Activated CD4-positive, alpha-beta T cell treated with anti-CD3 and anti-CD28 coated beads, Interleukin-2, Interleukin-6, amounts not matched to agents 100 ng/mL and 50 ng/mL, durations not matched to agents 16 hours and 8 hours (primary cell): ENCODE data around the gene F5.
A peak's percentile ranks its signal among the peaks of the same experiment; 100 is the strongest.

Experiments
- DNase-seq: peaks from one replicate; pipeline ENCODE4 v3.0.0-alpha.2; 2020

The F5 gene

DNA sequence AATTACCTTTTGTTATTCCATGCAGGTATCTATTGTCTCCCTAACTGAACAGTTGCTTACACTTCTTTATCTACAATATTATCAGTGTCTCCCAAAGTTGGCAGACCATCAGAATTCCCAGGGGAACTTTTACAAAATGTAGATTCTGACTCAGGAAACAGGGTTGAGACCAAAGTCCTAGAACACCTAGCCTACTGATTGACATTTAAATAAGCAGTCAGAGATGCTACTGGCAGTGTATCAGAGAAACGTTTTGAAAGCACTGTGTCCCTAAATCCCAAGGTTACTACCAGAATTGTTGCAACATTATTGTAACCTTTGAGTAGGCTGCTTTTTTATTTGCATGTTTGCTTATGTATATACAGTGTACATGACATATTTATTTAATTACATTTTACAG, 1.8 kb upstream of the F5 start:
- DNase-seq, result no peak

DNA sequence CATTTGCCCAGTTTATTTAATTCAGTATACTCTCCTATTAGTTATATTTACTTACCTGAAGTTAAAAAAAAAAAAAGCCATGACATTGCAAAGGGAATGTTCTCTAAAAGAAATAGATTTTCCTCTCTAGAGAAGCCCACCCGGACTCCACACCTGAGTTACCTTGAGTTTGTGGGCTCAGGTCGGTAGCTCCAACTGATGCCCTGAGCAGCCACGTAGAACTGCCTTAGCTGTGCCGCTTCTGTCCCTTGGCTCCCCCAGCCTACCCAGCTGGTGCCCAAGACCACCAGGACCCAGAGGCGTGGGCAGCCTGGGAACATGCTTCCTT, 250 bp downstream of the F5 start:
- no peak for DNase-seq

DNA sequence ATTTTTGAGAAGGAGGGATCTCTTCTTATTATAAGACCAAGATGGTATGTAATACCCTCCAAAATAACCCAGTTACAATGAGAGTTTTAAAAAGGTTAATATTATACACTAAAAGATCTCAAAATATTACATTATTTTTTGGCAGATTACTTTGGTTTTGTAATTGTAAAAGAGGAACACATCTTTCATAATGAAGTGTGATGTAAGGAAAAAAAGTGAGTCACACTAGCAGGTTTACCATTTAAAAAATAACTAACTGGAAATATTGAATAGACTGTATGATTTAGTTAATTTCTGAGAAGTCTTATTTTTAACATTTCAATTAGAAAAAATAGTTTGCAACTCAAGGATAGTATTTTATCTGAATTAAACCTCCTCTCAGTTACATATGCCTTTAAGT, 1.1 kb downstream of the F5 start:
- no peak for DNase-seq

DNA sequence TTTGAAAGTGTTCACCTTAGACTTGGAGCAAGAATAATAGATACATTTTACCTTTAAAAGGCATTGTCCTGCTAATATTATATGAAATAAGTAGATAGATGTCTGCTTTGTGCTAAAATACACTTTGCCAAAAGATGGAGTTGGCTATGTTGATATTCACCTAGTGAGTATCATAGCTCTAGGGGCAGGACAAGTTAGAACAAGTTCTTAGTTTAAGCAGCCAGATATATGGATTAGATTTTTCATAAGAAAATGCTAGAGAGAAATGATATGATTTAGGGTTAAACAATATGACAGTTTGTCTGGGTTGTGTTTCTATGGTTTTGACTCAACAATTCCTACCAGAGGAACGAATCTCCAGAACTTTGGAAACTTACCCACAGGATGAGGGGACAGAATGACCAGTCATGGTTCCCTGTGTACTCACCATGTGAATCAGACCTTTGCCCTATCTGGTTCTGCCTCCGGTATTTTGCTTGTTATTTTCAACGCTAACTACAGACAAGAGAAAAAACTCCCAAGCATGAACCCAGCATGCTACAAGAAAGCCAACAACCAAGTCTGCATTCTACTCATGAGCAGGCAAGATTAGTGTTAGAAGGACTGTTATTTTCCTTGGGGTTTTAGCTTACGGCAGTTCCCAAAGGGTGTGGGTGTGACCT, 1.7 kb downstream of the F5 start:
- peak; percentile 60 for DNase-seq

DNA sequence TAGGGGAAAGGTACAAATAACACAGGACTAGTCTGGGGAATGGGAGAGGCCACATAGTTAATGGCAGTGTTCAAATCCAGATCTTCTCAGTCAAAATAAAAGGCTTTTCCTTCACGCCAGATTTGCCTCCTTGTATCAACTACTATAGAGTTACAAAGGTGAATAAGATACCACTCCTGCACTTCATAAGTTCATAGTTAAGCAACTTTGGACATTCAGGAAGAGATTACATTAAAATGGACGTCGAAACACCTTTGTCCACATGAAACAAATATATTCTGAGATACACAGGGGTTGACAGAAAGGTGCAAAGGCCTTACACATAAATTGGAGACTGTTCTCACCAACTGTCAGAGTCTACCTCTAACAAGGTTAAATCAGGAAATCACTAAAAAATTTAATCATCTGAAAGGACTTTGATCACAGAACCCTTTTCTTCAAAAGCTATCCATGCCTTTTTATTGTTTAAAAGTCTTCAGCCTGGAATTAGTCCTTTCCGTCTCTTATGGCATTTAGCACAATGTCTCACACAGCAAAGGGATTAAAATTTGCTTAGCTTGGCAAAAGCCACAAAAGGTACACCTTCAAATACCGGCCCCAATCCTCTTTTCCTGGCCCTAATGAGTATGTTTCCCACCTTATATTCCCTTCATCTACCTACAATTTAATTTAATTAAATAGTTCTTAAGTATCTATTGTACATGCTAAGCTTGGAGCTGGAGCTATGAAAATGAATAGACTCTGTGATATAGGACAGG, 8.1 kb downstream of the F5 start:
- no peak for DNase-seq

DNA sequence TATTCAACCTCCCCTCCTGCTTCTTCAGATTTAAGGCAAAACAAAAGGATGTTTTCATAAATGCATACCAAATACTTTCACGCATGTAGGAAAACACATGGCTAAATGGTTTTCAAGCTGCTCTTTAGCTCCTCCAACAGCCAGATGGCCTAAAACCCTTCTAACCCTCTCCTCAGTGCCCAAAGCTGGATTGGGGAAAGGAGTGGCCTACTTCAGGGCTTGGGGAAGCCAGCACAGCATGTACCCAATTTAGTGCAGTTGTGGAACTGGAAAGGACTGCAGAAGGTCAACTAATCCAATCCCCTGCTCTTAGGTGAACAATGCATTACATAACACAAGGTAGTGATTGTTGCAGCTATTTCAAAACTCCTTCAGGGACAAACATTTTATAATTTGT, 9.3 kb downstream of the F5 start:
- no peak for DNase-seq

DNA sequence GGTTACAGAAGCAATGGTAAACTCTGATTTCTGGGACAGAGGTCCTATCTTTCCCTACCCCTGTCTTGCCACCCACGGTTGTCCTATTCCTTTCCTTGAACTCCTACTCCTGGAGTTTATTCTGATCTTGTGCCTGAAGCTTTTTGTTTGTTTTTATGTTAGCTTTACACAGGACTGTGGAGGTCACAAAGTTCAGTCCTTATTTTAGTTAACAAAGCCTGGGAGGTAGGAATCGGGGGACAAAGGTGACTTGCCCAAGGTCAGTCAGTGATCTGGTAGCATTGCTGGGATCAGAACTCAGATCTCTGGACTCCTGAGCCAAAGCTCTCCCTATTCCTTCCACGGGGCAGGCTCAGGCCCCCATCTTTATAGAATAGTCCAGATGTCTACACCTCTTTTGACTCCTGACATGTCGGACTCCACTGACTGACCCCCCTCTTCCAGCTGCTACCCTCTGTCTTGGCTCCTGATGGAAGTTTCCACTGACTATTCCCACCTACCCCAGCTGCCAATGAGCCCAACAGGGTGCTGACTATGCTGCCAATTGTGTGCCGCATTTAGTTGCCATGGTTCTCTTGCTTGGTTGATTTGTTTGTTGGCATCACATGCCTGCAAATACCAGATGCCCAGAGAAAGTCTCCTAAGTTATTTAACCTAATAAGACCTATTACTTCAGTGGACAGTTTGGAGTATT, 9.9 kb downstream of the F5 start:
- no peak for DNase-seq

DNA sequence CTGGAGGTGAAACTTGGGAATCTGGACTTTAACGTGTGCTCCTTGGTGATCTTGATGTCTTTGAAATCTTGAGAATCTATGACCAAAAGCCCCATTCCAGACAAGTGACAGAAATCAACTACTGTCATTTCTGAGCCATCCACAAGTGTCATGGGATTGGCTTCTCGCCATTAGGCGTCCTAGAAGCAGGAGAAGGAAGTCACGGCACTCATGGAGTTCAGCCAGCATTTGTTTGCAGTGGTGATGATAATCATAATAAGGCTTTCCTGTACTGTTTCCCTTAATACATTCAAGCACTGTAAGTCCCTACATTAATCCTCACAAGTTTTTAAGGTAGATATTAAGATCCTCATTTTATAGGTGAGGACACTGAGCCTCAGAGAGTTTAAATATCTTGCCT, 11.9 kb downstream of the F5 start:
- no peak for DNase-seq

DNA sequence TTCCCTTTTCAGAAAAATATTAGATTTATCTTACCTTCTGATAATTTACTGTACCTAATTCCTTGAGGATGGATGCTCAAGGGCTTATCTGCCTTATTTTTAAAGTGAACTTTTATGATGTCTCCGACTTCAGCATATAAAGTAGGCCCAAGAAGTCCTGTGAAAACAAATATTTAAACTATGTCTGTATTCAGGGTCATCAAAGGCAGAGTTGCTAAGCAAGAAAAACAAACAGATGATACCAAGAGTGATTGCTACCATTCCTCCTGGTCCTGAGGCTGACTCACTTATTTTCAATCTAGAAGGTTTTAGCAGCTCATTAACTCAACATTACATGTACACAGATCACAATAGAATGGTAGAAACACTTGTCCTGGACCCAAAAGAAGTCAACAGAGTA, 14.1 kb downstream of the F5 start:
- no peak for DNase-seq

DNA sequence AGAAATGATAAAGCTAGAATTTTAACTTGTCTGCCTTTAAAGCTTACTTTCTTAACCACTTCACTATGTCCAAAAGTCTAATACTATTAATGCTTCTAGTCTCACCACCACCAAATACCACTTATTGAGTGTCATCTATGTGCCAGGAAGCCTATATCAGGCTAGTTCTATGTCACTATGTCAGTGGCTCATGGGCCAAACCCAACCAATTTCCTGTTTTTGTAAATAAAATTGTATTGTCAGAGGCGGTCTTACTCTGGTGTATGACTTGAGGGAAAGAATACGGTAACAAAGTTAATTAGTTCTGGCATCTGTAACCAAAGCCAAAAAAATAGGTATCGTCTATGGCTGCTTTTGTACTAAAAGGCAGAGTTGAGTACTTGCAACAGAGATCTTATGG, 14.8 kb downstream of the F5 start:
- no peak for DNase-seq

DNA sequence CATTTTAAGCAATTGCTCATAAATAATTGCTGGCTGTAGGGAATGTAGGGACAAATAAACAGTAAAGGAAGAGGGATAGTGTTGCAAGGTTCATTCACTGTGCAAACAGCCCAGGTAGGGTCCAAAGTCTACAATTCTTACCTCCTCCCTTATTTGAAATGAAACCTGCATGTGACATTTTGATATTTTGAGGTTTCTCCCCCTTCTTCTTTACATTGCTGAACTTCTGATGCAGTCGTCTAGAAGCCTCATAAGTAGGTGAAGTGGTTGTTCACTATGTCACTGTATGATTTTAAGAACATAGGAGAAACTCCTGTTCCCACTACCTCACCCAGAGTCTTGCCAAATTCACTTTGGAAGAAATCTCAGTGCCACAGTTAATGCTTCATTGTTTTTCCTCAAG, 16.1 kb downstream of the F5 start:
- DNase-seq, result no peak

DNA sequence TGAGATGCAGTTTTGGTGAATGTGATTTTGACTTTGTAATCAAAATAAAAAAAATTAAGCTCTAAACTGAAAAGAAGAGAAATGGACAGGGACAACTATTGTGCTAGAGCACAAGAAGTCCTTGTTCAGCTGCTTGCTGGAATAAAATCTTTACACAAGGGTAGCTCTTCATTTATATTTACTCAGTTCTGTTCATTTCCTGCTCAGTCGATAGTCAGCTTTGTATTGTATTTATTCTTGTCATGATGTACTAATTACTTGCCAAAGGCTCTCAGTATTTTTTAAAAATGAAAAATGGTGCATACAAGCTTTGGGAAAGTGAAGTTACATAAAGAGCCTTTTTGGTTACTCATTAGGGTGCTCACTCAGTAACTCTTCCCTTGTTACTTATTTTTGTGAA, 17.8 kb downstream of the F5 start:
- DNase-seq, result no peak

DNA sequence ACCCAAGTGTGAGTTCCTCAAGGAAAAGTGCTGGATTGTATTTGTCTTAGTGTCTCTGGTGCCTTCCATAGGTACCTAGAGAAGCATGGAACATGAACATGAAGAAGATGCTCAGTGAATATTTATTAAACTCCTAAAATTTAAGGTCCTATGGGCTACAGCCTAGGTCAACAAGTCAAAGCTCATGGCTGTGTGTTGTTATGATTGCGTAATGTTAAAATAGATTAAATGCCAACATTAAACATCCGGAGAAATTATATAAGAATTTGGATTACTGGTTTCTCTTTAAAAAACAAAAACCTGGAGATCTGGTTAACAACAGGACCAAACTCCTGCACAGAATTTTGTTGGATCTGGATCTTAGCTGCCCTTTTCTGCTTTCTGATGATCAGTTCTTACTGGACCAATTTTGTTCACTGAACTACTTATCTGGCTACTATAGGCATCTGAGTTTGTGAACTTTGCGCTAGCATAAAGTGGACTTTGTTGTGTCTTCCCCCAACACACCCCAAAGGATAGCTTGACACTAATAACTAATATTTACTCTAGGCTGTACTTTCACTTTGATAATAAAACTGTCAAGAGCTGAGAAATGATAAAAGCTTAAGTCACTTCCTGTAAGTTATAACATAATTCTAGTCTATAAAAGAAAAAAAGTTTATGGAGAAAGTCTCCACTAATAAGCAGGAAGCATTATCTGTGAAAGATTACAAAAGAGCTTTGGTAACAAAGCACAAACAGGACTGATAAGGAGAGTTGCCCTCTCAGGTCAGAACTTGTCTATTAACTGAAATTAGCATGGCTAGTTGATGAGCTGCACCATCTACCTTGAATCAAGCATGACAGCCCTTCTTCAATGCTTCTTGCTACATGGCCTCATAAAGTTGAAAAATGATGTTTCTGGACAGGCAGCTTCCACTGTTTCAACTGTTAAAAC, 20.7 kb downstream of the F5 start:
- no peak for DNase-seq

DNA sequence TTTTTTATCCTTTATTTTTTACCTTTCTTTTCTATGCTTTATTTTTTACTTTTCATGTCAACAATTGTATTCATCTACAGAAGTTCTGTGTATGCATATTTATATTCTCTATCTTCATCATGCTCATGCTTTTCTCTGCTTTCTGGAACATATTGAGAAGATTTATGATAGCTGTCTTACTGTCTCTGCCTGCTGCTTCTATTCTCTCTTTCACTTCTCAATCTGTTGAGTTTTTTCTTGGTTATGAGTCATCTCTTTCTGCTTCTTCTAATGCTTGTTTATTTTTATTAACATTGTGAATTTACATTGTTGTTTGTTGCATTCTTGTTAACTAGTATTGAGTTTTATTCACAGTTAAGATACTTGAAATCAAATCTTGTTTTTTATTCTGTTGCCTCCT, 22.6 kb downstream of the F5 start:
- DNase-seq, result no peak

DNA sequence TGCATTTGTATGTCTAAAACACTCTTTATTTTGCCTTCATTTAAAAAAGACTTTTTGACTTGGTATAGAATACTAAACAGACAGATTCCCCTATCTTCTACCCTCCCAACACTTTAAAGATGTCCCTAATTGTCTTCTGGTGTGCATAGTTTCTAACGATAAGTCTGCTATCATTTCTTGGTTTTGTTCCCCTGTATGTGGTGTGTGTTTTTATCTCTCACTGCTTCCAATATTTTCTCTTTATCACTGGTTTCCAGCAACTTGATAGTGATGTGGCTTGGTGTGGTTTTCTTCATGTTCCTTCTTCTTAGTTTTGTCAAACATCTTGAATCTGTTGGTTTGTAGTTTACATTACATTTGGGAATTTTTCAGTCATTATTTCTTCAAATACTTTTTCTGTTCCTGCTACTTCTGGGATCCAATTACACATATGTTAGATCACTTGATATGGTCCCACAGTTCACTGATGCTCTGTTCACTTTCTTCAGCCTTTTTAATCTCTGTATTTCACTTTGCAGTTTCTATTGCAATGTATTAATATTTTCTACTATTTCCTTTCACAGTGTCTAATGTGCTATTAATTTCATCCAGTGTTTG, 23.2 kb downstream of the F5 start:
- DNase-seq, result no peak

DNA sequence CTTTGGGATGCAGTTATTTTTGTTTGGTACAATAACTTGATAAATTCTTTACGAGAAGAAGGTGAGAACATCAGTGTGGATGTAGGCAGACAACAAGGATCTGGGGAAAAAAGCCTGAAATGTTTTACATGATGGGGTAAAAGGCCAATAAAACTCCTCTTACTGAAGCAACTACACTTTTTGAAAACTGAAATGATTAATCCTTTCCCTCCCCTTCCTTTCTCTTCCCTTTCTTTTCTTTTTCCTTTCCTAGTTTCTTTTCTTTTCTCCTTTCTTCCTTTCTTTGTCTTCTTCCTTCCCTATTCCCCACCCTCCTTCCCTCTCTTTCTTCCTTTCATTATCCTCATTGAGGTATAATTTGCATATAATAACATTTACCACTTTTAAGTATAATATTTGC, 24.6 kb downstream of the F5 start:
- DNase-seq, result no peak

DNA sequence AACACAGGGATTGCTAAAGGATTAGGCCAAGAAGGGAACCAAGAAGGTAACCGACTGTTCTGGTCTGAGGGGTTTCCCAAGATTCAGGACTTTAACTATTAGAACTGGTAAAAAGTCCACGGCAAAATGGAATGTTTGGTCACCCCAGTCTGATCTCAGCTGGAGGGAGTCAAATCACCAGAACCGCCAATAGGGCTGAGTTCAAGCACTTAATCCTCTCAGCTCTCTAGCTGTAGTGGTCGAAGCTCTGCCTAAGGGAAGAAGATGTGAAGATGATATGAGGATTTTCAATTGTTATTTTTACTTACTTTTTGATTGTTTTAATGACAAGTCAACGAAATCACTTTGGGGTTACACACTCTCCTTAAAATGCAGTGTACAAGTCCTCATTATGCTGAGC, 29.1 kb downstream of the F5 start:
- no peak for DNase-seq

DNA sequence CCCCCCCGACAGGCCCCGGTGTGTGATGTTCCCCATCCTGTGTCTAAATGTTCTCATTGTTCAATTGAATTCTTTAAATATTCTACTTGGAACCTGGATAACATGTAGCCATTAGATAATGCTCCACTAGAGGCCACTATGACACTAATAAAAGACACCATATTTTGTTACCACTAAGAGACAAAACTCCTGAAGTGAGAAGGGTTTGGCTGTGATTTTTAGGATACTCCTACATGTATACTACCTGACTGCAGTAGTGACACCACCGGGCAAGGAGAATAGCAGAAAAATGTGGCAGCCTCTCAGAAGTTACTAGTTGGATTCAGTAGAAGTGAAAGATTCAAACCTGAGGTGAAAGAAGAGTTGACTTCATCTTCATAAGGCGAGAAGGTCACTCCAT, 36.0 kb downstream of the F5 start:
- DNase-seq, result peak; percentile 48

DNA sequence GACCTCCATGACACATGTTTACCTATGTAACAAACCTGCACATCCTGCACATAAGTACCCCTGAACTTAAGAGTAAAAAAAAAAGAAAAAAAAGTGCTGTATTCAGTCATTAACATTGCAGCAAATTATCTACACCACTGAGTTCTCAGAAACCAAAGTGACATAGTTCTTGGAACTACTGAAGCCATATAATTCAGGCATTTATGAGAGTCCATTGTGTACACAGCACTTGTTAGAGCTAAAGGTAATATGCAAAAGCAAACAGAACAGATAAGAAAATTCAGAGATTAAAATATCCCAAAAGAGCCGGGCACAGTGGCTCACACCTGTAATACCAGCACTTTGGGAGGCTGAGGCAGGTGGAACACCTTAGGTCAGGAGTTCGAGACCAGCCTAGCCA, 38.0 kb downstream of the F5 start:
- no peak for DNase-seq

DNA sequence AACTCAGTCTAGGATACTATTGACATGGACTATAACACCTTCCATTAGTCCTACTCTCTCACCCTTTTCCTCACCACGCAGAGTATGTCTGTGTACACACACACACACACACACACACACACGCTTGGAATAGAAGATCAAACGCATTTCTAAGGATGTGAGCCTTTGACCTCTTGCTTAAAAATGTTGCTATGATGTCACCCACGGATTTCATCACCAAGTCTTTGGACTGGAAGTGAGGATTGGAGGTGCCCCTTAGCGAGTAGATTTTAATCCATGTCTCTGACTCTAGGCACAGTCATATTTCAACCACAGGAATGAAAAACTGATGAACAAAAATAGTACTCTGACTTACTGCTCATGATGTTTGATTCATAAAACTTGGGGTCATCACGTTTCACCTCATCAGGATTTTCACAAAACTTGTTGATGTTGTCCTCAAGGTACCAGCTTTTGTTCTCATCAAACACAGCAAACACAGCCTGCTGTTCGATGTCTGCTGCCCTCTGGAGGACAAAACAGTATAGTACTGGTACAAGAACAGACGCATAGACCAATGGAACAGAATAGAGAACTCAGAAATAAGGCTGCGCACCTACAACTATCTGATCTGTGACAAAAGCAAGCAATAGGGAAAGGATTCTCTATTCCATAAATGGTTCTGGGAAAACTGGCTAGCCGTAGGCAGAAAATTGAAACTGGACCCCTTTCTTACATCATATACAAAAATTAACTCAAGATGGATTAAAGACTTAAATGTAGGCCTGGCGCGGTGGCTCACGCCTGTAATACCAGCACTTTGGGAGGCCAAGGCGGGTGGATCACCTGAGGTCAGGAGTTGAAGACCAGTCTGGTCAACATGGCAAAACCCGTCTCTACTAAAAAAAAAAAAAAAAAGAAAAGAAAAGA, 39.9 kb downstream of the F5 start:
- DNase-seq, result peak; percentile 82

DNA sequence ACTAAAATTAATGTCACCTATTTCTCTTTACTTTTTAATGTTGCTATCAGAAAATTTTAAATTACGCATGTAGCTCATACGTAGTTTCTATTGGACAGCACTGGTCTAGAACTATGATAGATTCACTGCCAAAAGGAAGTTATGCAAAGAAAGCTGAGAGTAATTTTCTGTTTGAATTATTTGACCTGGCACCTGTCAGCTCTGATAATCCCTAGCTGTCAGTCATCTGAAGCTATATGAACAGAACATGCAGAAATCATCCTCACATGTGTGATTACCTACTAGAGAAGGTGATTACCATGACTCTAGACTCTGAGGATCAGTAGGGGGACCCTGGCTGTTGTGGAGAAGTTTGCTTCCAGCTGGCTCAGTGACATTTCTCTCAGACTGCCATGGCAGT, 40.8 kb downstream of the F5 start:
- DNase-seq, result no peak
